GM18520 (cell line): ENCODE measurements around the gene SERTAD1.

Source experiments
- ATAC-seq: cut with Tn5 transposase; IDR thresholded peaks from one replicate; pipeline ENCODE4 v1.9.1; 2021; ENCODE audit not compliant: unreplicated experiment

Gene SERTAD1

GRCh38 chr19:40380199-40381037, 45.4 kb downstream of the SERTAD1 start:
- ATAC-seq = no peak

DNA sequence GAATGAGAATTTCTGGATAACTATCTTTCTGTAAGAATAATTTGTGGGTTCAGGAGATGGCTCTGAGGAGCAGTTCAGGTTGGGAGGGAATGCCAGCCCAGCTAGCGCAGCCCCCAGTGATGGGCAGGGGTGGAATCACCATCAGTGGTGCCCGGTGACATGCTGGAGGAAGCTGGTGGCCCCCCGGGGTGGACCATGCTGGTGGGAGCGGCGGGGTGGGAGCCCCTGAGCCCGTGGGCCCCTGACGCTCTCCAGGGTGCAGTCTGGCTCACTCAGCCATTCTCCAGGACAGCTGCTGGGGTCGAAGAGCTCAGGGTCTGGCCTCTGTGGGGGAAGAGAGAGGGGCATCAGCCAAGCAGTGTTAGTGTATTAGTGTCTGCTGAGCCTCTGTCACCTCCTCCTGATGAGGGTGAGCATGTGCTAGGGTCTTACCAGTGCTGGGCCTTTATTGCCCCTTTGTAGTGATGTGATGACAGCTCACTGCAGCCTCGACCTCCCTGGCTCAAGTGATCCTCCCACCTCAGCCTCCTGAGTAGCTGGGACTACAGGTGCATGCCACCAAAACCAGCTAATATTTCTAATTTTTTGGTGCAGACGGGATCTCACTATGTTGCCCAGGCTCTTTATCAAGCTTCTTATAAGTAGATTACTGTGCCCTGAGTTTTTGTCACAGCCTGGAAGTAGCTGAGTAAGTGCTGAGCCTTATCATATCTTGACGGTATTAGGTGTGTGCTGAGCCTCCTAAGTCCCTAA, 46.2 kb downstream of the SERTAD1 start:
- no peak for ATAC-seq

DNA sequence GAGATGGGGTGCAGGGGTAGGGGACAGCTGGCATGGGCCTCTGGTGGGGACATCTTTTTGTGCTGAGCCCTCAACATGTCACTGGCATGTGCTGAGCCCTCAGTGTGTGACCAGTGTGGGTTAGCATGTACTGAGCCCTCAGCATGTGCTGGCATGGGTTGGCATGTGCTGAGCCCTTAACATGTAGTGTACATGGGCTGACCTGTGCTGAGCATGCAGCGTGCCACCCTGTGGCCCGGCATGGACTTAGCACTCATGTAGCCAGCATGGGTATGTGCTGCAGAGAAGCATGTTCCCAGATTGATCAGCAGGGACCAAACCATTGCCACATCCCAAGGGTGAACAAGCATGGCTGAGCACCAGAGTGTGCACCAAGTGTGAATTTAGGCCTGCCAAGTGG, 47.3 kb downstream of the SERTAD1 start:
- no peak for ATAC-seq

DNA sequence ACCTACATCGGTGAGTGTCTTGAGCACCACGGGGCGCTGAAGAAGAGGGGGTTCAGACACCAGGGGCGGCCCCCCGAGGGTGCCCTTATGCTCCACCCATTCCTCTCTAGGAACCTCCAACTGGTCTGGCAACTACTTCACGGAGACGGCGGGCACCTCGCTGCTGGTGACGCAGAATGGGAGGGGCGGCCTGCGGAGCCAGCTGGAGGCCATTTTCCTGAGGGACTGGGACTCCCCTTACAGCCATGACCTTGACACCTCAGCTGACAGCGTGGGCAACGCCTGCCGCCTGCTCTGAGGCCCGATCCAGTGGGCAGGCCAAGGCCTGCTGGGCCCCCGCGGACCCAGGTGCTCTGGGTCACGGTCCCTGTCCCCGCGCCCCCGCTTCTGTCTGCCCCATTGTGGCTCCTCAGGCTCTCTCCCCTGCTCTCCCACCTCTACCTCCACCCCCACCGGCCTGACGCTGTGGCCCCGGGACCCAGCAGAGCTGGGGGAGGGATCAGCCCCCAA, 47.9 kb downstream of the SERTAD1 start:
- no peak for ATAC-seq

DNA sequence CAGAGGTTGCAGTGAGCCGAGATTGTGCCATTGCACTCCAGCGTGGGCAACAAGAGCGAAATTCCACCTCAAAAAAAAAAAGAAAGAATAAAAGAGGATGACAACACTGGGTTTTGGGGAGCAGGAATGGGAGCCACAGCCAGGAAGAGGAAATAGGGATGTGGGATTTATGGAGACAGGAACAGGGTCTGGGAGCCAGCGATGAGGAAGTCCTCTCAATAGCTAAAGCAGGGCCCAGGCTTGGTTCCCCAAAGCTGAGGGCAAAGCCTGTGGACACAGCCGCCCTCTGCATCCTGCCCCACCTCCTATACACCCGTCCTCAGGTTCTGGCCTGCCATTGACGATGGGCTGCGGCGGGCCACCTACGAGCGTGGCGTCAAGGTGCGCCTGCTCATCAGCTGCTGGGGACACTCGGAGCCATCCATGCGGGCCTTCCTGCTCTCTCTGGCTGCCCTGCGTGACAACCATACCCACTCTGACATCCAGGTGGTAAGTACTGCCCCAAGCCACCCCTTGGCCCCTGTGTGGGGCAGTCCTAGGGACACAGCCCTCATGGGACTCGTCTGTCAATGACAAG, 49.4 kb downstream of the SERTAD1 start:
- no peak for ATAC-seq

DNA sequence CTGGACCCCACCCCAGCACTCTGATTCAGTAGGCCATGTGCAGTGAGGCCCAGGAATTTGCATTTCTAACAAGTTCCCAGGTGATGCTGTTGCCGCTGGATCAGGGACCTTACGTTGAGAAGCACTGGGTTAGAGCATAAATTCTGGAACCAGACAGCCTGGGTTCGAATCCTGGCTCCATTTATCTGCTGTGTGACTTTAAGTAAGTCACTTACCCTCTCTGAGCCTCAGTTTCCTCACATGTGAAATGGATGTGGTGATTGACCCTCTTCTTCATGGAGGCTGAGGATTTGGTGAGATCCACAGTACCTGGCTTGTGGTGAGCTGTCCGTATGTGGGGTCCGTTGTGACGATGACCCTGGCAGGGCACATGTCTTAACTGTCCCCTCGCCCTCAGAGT, 51.7 kb downstream of the SERTAD1 start:
- no peak for ATAC-seq

DNA sequence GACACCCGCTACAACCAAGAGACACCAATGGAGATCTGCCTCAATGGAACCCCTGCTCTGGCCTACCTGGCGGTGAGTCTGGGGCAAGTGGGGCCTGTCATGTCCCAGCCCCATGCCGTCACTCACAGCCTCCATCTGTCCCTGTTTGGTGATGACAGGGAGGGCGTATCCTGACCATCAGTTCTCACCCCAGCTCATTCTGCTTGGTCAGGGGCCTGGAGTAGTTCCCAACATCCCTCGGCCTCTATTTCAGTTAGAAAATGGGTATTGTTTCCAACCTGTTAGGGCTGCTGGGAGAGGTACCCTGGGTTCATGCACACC, 54.0 kb downstream of the SERTAD1 start:
- ATAC-seq = no peak
